Measurements from ENCODE around the gene LIX1L.

The LIX1L gene

DNA sequence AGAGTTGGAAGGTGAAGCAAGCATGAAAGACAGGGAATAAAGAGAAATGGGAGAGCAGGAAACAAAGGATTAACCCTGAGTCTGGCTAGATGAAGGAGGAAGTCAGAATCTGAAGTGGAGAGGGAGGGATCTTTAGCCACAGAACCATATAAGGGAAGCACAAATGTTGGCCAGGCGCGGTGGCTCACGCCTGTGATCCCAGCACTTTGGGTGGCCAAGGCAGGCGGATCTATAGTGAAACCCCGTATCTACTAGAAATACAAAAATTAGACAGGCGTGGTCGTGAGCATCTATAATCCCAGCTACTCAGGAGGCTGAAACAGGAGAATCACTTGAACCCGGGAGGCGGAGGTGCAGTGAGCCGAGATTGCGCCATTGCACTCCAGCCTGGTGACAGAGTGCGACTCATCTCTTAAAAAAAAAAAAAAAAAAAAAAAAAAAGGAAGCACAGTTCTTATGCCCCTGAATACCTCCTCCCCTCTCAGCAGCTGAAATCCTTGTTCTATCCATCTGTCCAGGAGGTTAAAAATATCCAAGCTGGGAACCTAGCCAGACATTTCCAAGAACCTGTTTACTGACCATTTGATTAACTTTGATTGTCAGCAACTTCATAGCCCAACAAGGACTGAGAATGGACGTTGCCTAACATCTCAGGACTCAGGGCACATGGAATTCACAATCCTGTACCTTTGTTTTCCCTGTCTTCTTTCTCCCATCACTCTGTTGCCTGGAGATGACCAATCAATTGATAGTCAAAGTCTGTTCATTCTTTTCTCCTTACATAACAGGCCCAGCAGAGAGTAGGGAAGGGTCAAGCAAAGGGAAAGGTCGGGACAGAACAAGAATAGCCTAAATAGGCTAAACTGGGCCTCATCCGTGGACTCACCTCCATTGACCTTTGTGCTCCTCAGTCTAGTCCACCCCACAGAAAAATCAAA is 28.0 kb upstream of the LIX1L start:
- peak; percentile 61 to 65 for DNase-seq (ENCODE audit: low read depth in 2 of 2)

DNA sequence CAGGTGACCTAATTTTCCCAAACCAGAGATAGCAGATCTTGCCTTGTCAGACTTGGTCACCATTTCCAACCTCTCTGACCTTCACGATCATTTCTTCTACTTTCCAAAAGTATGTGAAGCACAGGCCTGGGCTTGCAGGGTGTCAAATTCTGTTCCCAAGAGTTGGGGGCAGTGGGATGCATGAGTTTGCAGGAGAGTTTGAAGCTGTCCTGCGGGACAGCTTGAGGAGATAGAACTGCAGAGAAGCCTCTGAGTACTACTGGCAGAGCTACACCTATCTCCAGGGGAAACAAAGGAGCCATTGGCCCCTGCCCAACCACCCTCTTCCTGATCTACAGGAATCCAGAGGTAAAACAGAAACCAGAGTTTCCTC is 27.3 kb upstream of the LIX1L start:
- DNase-seq (ENCODE audit: low read depth in 2 of 2), result no peak

GRCh38 chr1:145983960-145984830 is 26.4 kb upstream of the LIX1L start:
- no peak for DNase-seq (ENCODE audit: low read depth in 2 of 2)

- DNase-seq (ENCODE audit: low read depth in 2 of 2), result no peak
Measured at GRCh38 chr1:145983206-145983675, 25.4 kb upstream of the LIX1L start.

DNA sequence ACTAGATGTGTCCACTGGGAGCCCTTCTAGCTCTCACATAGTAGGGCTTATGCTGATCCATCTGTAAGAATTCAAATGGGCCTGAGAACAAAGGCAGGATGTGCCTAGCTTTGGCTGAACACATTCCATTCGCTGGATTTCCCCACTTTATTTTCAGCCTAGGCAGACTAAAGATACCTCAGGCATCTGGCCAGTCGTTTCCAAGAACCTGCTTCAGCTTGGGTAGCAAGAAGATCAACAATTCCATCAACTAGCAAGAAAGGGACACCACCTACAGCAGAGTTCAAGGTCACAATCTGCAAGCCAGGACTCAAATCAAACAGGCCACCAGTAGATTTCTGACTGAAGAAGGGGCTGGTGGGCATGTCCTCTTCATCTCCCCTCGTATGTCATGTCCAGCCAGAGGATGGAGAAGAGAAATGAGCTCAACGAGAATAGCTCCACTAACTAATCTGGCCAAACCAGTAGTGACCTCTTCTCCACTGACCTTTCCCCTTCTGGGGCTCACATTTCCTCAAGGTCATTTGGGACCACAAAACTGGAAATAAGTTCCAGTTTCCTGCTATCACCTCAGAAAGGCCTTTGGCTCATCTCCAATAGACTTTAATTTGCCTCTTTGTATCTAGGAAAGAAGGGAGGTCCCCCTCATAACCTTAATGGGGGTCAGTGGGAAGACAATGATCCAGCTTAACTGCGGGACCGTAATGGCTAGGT is 24.4 kb upstream of the LIX1L start:
- no peak for DNase-seq (ENCODE audit: low read depth in 2 of 2)

- no peak for DNase-seq (ENCODE audit: low read depth in 2 of 2)
Measured at GRCh38 chr1:145980457-145980994, 22.7 kb upstream of the LIX1L start.

- DNase-seq (ENCODE audit: low read depth in 2 of 2), result no peak
Measured at GRCh38 chr1:145979746-145980456, 22.1 kb upstream of the LIX1L start.

GRCh38 chr1:145978854-145979745 is 21.3 kb upstream of the LIX1L start:
- peak; percentile 100 for DNase-seq (ENCODE audit: low read depth in 2 of 2)

- no peak for DNase-seq (ENCODE audit: low read depth in 2 of 2)
Measured at GRCh38 chr1:145978471-145978853, 20.6 kb upstream of the LIX1L start.

GRCh38 chr1:145977486-145978470 is 20.0 kb upstream of the LIX1L start:
- peak; percentile 62 to 69 for DNase-seq (ENCODE audit: low read depth in 2 of 2)

- no peak for DNase-seq (ENCODE audit: low read depth in 2 of 2)
Measured at GRCh38 chr1:145977016-145977415, 19.2 kb upstream of the LIX1L start.

DNA sequence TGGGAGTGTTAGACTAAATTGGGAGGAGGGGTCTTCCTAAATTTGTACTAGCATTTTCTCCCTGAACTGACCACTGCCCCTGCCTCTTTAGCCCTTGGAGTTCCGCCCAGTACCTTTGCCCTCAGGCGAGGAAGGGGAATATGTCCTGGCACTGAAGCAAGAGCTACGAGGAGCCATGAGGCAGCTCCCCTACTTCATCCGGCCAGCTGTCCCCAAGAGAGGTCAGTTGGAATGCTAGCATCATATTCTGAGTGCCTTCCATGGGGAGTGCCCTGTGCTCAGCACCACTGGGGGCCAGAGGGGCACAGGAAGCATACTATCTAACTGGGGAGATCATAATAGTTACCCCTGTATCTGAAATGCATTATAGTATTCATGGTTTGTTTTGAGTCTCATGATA is 17.4 kb upstream of the LIX1L start:
- no peak for DNase-seq (ENCODE audit: low read depth in 2 of 2)

DNA sequence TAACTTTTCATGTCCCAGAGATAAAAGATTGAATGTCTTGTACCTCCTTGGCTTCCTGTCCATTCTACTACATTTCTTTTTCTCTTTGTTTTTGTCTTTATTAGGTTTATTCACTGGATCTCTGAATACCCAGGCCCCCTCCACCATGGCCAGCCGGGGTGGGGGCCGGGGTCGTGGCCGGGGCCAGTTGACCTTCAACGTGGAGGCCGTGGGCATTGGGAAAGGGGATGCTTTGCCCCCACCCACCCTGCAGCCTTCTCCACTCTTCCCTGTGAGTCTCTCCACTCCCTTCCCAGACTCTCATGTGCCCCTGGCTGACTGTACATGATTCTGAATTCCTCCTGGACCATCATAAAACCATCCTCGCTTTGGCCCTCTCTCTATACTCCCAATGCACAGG is 16.9 kb upstream of the LIX1L start:
- DNase-seq (ENCODE audit: low read depth in 2 of 2), result no peak

DNA sequence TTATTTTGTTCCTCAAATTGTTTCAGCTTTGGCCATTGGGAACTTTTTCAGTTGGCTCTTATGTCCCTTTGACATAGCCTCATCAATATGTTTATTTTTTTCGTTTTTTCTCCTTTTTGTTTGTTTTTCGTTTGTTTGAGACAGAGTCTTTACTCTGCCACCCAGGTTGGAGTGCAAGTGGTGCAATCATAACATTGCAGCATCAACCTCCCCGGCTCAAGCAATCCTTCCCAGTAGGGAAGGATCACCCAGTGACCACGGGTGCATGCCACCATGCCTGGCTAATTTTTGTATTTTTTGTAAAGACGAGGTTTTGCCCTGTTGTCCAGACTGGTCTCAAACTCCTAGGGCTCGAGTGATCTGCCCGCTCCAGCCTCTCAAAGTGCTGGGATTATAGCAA is 14.8 kb upstream of the LIX1L start:
- DNase-seq (ENCODE audit: low read depth in 2 of 2), result no peak

- DNase-seq (ENCODE audit: low read depth in 2 of 2), result no peak
Measured at GRCh38 chr1:145967288-145967687, 9.5 kb upstream of the LIX1L start.

DNA sequence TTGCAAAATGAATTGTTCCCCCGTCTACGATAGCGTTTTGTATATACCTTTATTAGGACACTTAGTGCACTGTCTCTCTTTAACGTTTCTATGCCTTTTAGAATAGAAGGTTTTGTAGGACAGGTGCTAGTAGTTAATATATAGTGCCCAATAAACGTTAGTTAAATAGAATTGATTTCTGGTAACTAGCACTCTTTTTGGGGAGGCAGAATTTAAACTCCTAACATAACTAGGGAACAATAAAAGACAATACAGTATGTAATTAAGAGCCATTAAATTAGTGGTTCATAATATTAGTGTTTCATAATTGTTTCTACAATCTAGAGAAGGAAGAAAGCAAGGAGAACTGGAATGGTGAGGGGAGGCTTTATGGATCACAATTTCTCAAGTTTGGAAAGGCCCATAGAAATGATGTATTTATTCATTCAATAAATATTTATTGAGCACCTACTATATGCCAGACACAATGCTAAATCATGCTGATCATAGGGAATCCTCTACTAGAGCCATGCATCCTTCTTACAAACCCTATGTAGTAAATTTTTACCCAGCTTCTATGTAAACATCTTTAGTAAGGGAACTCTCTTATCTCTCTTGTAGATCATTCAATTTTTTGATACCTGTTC is 7.4 kb upstream of the LIX1L start:
- no peak for DNase-seq (ENCODE audit: low read depth in 2 of 2)

DNA sequence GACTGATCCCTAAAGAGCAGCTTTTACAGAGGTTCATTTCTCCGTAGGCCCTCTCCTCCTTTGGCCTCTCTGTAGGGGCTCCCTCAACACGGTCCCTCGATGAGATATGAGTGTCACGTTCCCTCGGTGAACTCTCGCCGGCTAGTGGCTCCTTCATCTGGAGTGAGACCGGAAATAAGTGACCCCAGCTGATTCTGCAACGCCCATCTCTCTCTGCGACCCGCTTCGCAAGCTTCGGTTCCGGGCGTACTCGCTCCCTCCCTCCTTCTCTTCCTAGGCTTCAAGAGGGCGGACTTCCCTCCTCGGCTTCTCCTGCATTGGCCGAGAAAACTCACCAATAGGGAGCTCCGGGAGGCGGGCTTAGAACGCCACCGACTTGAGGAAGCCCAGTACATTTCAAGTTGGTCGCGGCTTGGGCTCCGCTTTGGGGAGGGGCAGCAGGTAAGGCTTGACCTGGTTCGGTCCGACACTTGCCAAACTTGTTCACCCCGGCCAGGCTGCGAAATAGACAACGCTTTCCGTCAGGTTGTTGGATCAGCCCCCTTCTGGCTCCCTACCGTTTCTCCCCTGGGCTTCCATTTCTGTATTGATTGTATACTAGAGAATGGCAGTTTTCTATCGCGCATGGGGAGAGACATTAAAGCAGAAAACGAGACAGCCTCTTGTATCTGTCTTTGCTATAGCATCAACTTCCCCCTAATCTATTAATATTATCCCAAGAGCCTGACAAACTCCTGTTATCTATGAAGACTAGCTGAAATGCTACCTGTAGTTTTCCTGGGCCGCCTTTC is 6.7 kb upstream of the LIX1L start, which contains the start of the genes ANKRD34A and POLR3GL:
Gene ANKRD34A, minus strand, starts transcription at position 248 of the 791 bp plus-strand sequence. CDS start 2,816 bp downstream, outside the sequence.
Gene POLR3GL, plus strand, starts transcription at position 363 of the 791 bp plus-strand sequence. CDS start 10,176 bp downstream, outside the sequence.
- DNase-seq (ENCODE audit: low read depth in 2 of 2), result peak; percentile 72 to 78
